Measurements from ENCODE around the gene ULK1. TPM values are rescaled to one million over a fixed set of nuclear protein-coding genes. Genes with fewer than 3 reads are reported as not detected.
"Not testable (repeated sequence)": the region's sequence is repeated elsewhere in the genome, so short reads cannot be mapped to it uniquely, and the experiment has no call there.

The ULK1 gene
- total RNA-seq, 2 donors from 2014 or later, result 20.3 to 31.9 TPM

GRCh38 chr12:131882804-131883520 lies 11.5 kb upstream of the ULK1 start:
- H3K27ac ChIP-seq, result no peak overlapping the region
- TF ChIP-seq CTCF (IDR thresholded peaks at IDR 0.05), result no peak
- no peaks in the 10 kb centered on the region for H3K27me3 ChIP-seq
- intact Hi-C loops (cut with DNase I), result no loop called here
- H3K9me3 ChIP-seq, result no peaks in the 10 kb centered on the region
- no peak for DNase-seq
- H3K36me3 ChIP-seq, result no peaks in the 10 kb centered on the region
- no peaks in the 10 kb centered on the region for H3K4me1 ChIP-seq
- H3K9ac ChIP-seq (ENCODE audit: low read depth in 2 of 2, low read length in 2 of 2), result no peak overlapping the region
- no peak overlapping the region for H3K4me3 ChIP-seq

GRCh38 chr12:131883521-131883900 lies 10.9 kb upstream of the ULK1 start:
- no peaks in the 10 kb centered on the region for H3K27me3 ChIP-seq
- no peaks in the 10 kb centered on the region for H3K4me1 ChIP-seq
- H3K4me3 ChIP-seq, result no peak overlapping the region
- no peak for TF ChIP-seq CTCF (IDR thresholded peaks at IDR 0.05)
- intact Hi-C loops (cut with DNase I), result no loop called here
- no peaks in the 10 kb centered on the region for H3K9me3 ChIP-seq
- H3K27ac ChIP-seq, result no peak overlapping the region
- no peaks in the 10 kb centered on the region for H3K36me3 ChIP-seq
- no peak for DNase-seq
- H3K9ac ChIP-seq (ENCODE audit: low read depth in 2 of 2, low read length in 2 of 2), result no peak overlapping the region

GRCh38 chr12:131885076-131885475 lies 9.3 kb upstream of the ULK1 start:
- H3K36me3 ChIP-seq; H3K27me3 ChIP-seq; H3K27ac ChIP-seq; DNase-seq; H3K9me3 ChIP-seq; H3K4me3 ChIP-seq; intact Hi-C loops (cut with DNase I); H3K4me1 ChIP-seq; H3K9ac ChIP-seq (ENCODE audit: low read depth in 2 of 2, low read length in 2 of 2): not testable (repeated sequence)

- H3K4me3 ChIP-seq, result no peak overlapping the region
- H3K27me3 ChIP-seq, result no peaks in the 10 kb centered on the region
- no peaks in the 10 kb centered on the region for H3K4me1 ChIP-seq
- intact Hi-C loops (cut with DNase I), result no loop called here
- H3K9me3 ChIP-seq, result no peaks in the 10 kb centered on the region
- no peaks in the 10 kb centered on the region for H3K36me3 ChIP-seq
- DNase-seq, result no peak
- no peak overlapping the region for H3K9ac ChIP-seq (ENCODE audit: low read depth in 2 of 2, low read length in 2 of 2)
- no peak overlapping the region for H3K27ac ChIP-seq
- TF ChIP-seq CTCF (IDR thresholded peaks at IDR 0.05), result no peak
These were observed 8.8 kb upstream of the ULK1 start for GRCh38 chr12:131885543-131886057.

- H3K9me3 ChIP-seq, result not testable (repeated sequence)
- intact Hi-C loops (cut with DNase I), result loop anchor here (10.0 kb wide), 1 partner anchor 53 kb away; the partner anchor contains the start of gene EP400
These were observed 2.7 kb upstream of the ULK1 start for GRCh38 chr12:131891722-131892121.

GRCh38 chr12:131892711-131893604 lies 1.5 kb upstream of the ULK1 start:
- H3K9ac ChIP-seq (ENCODE audit: low read depth in 2 of 2, low read length in 2 of 2), result no peak overlapping the region
- no peak overlapping the region for H3K4me3 ChIP-seq
- H3K4me1 ChIP-seq, result peaks cover 5% of the 10 kb centered on the region
- no peak overlapping the region for H3K27ac ChIP-seq
- H3K36me3 ChIP-seq, result no peaks in the 10 kb centered on the region
- H3K27me3 ChIP-seq, result no peaks in the 10 kb centered on the region
- intact Hi-C loops (cut with DNase I), result loop anchor here (10.0 kb wide), 1 partner anchor 52 kb away; the partner anchor contains the start of gene EP400
- TF ChIP-seq CTCF (IDR thresholded peaks at IDR 0.05), result no peak
- H3K9me3 ChIP-seq, result no peaks in the 10 kb centered on the region
- DNase-seq, result no peak

More at GRCh38 chr12:131891722-131892121, 2.7 kb upstream of the ULK1 start:
- not testable (repeated sequence) for H3K4me1 ChIP-seq; DNase-seq; H3K9ac ChIP-seq (ENCODE audit: low read depth in 2 of 2, low read length in 2 of 2); H3K27me3 ChIP-seq; H3K27ac ChIP-seq; H3K36me3 ChIP-seq; H3K4me3 ChIP-seq
